ENCODE data around the gene CLMN.

DNA sequence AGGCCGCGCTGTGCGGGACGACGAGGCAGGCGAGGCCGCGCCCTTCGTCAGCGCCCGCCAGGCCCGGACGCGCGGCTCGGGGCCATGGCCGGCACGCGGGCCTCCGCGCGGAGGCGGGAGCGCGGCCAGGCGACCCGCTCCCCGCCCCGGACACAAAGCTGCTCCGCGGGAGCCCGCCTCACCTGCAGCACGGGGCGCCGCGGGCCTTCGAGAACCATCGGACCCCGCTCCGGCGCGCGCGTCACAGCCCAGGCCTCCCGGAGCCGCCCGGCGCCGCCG is 162.7 kb downstream of the CLMN start:
- TF ChIP-seq JUNB (IDR thresholded peaks at IDR 0.05; ENCODE audit: unreplicated experiment) (no peak), CTCF (conservative IDR thresholded peaks at IDR 0.05; ENCODE audit: low read depth in 2 of 2) (no peak), ZNF331 (CRISPR knock-in tag; IDR thresholded peaks at IDR 0.05; ENCODE audit: low read depth) (no peak)
